GM10847 (cell line): ENCODE data around the gene RHOBTB3.

Experiments used
- POLR2A ChIP-seq: IDR thresholded peaks from 2 replicates; pipeline ENCODE4 v1.6.1; 2011; ENCODE audit not compliant: insufficient read length; ENCODE audit errors: extremely low read depth

The RHOBTB3 gene

DNA sequence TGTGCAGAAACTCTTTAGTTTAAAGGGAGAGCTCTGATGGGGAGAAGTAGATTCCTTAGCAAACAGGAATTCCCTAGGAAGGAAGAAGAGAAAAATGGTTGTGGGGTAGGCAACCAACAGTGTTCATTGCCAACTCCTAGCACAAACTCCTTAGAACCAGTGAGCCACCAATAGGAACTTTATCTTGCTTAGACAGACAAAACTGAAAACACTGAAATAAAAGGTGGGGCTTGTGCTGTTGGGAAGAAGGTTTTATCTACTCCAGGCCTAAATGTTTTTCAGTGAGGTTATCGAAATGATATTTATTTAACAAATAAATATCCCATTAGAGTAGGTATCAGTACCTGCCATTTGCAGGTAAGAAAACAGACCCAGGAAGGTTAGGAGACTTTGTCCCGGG is 99.1 kb downstream of the RHOBTB3 start:
- no peak for TF ChIP-seq POLR2A

DNA sequence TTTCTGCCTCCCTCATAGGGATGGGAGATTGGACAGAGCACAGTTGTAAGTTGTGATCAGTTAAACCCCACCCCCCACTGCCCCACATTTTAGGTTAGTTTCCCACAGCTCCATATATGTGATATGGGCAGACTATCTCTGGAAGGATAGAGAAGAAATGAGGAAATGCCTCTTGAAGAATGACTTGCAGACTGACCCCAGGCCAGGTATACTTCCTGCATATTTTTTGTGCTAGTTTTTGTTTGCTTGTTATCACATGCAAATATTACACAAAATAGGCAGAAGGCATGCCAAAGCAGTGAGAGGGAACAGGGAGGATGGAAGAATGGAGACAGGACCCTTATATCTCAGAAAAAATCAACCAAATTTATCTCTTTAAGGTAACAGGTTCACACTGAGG is 101.5 kb downstream of the RHOBTB3 start:
- no peak for TF ChIP-seq POLR2A

DNA sequence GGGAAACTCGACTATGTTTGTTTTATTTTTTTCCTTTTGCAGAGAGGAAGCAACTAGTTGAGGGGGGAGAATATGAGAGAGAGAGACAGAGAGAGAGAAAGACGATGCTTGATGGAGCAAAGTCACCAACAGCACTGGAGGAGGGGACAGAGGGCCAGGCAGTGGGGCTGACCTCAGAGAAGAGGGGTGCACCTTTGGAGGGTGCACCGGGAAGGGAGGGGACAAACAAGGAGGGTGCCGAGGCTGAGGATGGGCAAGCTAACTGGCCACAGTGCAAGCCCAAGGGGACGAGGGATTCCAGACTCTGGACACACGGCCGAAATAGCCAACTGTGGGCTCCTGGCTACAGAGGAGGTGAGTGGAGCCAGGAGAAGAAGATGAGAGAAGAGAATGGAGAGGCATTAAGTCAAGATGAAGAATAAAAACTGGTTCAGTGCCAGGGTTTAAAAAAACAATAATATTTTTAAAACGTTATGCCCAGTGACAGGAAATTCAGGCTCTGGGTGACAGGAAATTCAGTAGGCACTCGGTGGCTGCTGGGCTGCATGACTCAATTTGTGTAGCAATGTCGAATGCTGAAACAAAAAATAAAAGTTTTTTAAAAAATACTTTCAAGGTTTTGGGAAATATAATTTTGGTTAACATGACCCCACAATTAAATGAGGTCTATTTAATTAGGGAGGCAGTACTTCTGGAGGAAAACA is 104.7 kb downstream of the RHOBTB3 start:
- TF ChIP-seq POLR2A = no peak

DNA sequence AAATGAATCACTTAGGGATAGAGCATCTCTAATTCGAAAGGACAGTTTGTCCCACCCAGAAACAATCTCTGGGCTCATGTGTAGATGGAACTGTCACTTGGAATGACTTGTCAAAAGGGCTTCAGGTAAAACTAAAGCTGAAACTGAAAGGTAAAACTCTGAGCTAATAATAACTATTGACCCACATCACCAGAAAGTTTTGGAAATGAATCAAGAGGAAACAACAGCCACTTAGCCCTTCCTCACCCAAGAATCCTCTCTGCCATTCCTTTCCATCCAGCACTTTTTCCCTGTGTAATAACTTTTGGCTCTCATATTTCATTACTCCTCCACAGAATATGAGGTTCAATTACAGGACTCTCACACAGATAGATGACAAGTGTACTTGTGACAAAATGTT is 105.4 kb downstream of the RHOBTB3 start:
- no peak for TF ChIP-seq POLR2A

DNA sequence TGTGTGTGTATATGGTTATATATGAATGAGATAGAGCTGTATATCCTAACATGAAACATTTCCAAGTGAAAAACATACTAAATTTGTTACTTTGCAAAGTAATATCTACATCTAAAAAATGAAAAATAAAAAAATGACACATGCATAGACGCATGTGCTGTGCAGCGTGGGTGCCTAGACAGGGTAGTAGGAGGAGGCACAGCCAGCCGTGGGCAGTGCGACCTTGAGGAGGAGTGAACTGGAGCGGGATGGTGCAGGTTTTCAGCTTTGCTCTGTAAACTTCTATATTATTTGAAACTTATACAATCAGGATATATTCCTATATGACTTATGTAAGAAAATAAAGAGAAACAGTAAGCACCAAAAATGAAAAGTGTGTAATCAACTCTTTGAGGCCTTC is 106.4 kb downstream of the RHOBTB3 start:
- no peak for TF ChIP-seq POLR2A

DNA sequence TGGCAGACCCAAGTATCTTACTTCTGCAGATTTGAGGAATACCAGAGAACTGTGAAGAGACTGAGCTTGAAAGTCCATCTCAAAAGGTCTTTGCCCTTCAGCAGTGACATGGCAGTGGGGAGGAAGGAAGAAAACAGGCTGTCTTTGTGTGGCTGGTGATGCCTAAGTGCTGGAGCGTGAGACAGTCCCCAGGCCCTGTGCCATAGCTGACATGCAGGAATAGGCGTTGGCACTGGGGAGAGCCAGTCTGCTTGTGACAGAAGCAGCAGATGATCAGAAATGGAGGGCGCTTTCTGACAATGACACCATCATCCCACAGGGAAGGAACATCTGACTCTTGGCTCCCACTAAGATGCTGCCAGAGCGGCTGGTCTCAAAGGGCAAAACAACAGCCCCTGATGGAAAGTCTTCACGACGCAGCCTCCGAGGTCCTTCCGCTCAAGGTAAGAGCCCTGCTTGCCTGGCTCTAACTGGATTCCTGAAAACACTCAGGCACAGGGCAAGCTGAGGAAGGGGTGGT is 106.9 kb downstream of the RHOBTB3 start:
- TF ChIP-seq POLR2A = no peak

DNA sequence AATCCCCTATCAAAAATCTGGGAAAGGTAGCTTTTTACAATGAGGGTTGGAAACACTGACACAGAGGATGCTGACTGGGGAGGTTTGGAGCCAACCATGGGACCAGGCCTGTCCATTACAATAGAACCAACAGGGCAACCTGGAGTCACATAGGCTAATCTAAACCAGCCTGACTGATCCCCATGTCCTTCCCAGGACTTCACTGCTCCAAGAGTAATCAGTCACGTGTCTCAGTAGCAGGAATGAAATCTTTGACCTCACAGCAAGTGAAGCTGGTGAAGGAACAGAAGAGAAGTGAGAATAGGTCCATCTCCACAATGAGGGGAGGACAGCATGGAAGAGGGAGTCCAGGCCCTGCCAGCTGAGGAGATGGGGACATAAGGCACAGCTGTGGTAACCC is 107.4 kb downstream of the RHOBTB3 start:
- TF ChIP-seq POLR2A = no peak

DNA sequence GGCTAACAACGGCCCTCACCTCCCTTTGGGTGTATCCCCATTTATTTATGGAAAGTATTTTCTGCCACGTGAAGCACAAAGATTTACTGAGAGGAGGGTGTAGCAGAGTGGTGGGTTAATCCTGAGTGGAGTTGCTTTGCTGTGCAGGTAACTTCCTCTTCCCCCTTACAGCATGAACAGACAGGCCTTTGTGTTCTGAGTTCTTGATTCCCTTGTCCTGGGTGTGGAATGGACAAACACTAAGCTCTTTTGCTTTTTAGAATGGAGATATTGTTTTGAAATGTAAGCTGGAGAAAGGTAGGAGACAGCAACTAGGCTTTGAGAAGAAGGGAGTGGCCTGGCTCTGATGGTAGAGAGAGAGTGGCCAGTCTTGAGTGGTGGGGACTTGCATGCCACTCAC is 108.5 kb downstream of the RHOBTB3 start:
- TF ChIP-seq POLR2A = no peak

DNA sequence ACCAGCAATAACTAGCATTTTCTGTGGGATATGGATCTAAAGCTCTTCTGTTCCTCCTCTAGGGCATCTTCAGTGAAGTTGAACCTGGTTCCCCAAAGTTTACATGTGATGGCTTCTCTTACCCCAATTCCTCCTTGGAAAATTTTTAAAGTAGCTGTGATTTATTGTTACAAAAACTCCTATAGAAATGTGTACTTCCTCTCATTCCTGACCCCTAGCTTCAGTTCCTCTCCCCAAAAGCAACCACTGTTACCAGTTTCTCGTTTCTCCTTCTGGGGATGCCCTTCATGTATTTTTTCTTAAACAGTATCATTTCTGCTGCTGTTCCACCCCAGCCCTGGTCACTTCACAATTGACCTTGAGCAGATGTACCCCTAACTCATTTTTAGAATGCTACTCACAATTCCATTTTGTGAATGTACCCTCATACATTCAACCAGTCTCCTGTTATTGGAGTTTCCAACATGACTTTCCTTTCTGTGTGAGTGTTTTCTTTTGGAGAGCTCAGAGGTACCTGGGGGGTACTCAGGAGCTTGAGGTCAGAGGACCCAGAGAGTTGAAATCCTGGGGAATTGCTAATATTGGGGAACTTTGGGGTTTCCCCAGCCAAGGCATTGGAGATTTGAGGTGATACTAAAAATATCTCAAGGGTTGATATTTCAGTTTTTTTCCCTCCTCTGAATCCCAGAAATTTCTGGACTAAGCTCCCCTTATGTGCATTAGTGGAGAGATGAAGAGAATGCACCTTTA is 110.0 kb downstream of the RHOBTB3 start:
- no peak for TF ChIP-seq POLR2A

DNA sequence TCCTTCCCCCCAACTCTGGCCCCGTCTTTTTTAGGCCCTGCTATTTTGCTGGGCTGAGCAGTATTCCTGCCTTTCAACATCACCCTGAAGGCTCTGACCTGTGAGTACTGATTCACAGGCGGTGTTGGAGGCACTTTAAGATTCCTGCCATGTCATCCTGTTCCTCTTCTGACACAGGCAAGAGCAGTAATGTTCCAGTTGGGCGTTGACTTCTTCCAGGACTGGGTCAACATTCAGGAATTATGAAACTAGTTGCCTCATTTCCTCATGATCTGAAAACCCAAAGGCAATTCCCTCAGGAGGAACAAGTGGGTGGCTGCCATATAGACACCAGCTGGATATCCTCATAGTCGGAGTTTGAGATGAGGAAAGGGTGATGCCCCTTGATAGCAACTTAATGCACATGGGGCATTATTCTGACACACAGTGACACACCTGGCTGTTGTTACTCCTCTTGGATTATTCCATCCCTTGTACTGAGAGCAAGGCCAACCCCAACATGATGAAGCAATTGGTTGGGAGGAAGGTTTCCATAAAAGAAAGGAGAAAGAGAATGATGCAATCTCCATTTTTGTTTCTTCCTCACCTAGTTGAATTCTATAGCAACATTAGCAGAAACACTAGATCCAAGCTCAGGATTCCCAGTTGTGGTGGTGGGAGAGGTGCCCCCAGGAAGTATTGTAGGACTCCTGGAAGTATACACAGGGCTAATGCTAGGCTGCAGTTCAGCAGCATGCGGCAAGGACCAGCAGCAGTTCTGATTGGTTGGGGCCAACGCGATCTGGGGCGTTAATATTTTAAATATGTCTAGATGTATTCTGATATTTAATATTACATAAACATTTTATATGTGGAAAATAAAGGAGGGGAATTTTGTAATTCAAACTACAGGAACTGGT is 111.0 kb downstream of the RHOBTB3 start:
- TF ChIP-seq POLR2A = no peak

DNA sequence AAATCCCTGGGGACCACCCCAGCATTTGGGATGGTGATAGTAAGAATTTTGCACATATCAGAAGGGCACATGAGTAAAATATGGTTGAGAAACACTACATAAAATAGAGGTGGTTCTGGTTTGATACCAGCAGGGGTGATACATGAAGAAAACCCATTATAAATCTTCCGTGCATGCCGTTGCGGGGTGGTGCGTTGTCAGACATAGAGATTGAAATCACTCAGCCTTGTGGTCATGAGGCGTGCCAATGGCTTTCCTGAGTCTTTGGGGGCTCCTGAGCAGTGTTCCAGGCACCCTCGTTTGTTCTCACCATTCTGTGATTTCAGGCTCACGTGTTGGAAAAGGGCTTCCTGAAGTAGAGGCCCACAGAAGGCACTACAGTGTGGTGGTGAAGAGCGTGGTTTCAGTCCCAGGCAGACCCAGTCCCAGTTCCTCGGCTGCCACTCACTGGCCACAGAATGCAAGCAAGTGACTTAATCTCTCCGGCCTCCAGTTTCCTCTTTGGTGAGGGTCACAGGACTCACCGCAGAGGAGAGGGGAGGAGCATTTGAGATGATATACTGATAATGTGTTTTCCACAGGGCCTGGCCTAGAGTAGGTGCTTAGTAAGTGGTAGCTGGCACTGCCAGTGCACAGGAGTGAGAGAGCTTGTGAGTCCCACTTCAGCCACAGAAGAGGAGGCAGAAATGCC is 111.9 kb downstream of the RHOBTB3 start:
- no peak for TF ChIP-seq POLR2A

DNA sequence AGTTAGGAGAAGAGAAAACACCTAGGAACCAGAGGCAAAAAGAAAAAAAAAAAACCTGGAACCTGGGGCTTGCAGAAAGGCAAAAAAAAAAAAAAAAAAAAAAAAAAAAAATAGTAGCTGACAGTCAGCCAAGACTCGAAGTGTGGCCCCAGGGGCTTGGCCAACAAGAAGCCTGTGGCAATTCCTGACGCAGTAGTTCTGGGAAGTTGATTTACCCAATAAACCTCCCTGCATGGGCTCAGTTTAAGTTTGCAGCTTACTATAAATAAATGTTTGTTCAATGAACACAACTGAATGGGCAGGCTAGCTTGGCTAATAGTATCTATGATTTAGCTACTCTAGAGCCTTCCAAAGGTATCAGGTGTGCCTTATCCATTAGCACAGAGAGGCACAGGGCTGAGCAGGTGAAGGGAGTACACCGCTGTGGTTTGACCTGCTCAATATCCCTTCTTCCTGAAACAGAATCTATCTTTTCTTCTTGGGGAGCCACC is 112.6 kb downstream of the RHOBTB3 start:
- TF ChIP-seq POLR2A = no peak

DNA sequence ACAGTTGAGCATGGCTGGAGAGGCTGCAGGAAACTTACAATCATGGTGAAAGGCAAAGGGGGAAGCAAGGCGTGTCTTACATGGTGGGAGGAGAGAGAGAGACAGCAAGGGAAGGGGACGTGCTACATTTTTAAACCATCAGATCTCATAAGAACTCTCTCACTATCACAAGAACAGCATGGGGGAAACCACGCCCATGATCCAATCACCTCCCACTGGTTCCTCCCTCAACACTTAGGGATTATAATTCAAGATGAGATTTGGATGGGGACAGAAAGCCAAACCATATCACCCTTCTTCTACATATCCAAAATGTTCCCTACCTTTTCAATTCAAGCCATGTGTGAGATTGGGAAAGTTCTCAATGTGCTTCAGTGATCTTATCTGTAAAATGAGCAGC is 114.3 kb downstream of the RHOBTB3 start:
- TF ChIP-seq POLR2A = no peak
